Measurements from ENCODE around the gene PIGK. TPM values are rescaled to one million over a fixed set of nuclear protein-coding genes. Genes with fewer than 3 reads are reported as not detected.

The PIGK gene
- total and polyA plus RNA-seq, 2 of the 4 experiments (the other 2 are of a cell fraction) = 15.6 to 21.2 TPM

- Histone ChIP-seq H3K9me1 (ENCODE audit: insufficient read depth, low read length) (no peaks in the 10 kb centered on the region), H3K23ac (ENCODE audit: low read depth, low read length) (peak overlapping the region; percentile 68; the same call in 1 of the 2 replicates), H2AK9ac (replicated peaks; ENCODE audit: low read depth, low read length, poor library complexity) (no peak overlapping the region), H3K4ac (ENCODE audit: low read depth, low read length) (peak overlapping the region; percentile 51; the same call in 1 of the 2 replicates), H3K27me3 (ENCODE audit: control insufficient read depth, insufficient read depth, low read length) (no peaks in the 10 kb centered on the region), H2AFZ (replicated peaks; ENCODE audit: low read length, poor library complexity) (no peak overlapping the region), H3K14ac (replicated peaks; ENCODE audit: low read depth, low read length) (peak overlapping the region; percentile 8; the same call in 1 of the 2 replicates), H2BK5ac (ENCODE audit: low read depth, low read length, poor library complexity, severe bottlenecking) (peak overlapping the region; percentile 50), H2BK15ac (ENCODE audit: low read depth, low read length) (peak overlapping the region; percentile 52; the same call in 1 of the 3 replicates), H2AK5ac (ENCODE audit: low read depth, low read length) (0 out of 2 replicates have a peak overlapping the region, but pooled peaks have one; percentile 54), H3K18ac (ENCODE audit: low read depth, low read length) (no peak overlapping the region), H3K4me1 (ENCODE audit: control insufficient read depth, insufficient read depth, low read length) (no peaks in the 10 kb centered on the region), H2BK120ac (ENCODE audit: low read depth, low read length) (peak overlapping the region; percentile 86), H3K79me1 (ENCODE audit: low read depth in 1 of 2, low read length in 2 of 2) (no peaks in the 10 kb centered on the region), H4K5ac (ENCODE audit: low read depth, low read length) (no peak overlapping the region), H3K4me2 (ENCODE audit: low read depth, low read length) (no peak overlapping the region), H3K9me3 (ENCODE audit: control insufficient read depth, insufficient read depth, low read length) (no peaks in the 10 kb centered on the region), H3K27ac (ENCODE audit: insufficient read depth, low read length) (no peak overlapping the region), H4K20me1 (ENCODE audit: insufficient read depth, low read length) (no peaks in the 10 kb centered on the region), H3K56ac (ENCODE audit: extremely low read depth, insufficient read depth, low read length) (no peak overlapping the region; the same call in 1 of the 2 replicates), H3K4me3 (ENCODE audit: insufficient read depth, low read depth, low read length) (no peak overlapping the region), H2BK20ac (ENCODE audit: low read depth, low read length) (peak overlapping the region; percentile 95), H4K91ac (ENCODE audit: insufficient read depth, low read depth, low read length) (peak overlapping the region; percentile 70; the same call in 1 of the 2 replicates), H4K8ac (ENCODE audit: low read depth in 2 of 2, low read length in 2 of 2) (0 out of 4 replicates have a peak overlapping the region, but pooled peaks of 1 of the 2 experiments have one; percentile 43), H3K9ac (ENCODE audit: low read depth, low read length) (no peak overlapping the region), H3K36me3 (ENCODE audit: control insufficient read depth, insufficient read depth, low read length) (no peaks in the 10 kb centered on the region)
- intact Hi-C loops (cut with micrococcal nuclease) = loop anchor here (10.0 kb wide), 2 partner anchors 175 to 705 kb away; partner anchors contain the start of gene ST6GALNAC5
- dilution Hi-C loops (cut with HindIII; ENCODE audit: low sequenced_read_pairs, unreplicated experiment) = no loop called here
- BruUV-seq (replicated peaks) = no TSS peak
- WGBS, 2 experiments (ENCODE audit: extremely low coverage in 2 of 2, insufficient read length in 1 of 2) = no CpG with 5 or more reads among the region's 8 CpGs
- in situ Hi-C loops (cut with MboI; ENCODE audit: low sequenced_read_pairs) = no loop called here
- DNase-seq (peak; percentile 95), ATAC-seq (ENCODE audit: low read depth) (peak; percentile 97)
- no peak for TF ChIP-seq MAFK (IDR thresholded peaks at IDR 0.05; ENCODE audit: low read depth, low read length)
- TF ChIP-seq RCOR1 (IDR thresholded peaks at IDR 0.05; ENCODE audit: insufficient replicate concordance, low read length) = peak; percentile 88
- TF ChIP-seq RFX5 (IDR thresholded peaks at IDR 0.05; ENCODE audit: low read depth, low read length) = no peak
- TF ChIP-seq RAD21 (IDR thresholded peaks at IDR 0.05; ENCODE audit: low read length) = no peak
- TF ChIP-seq, protein P1, sequence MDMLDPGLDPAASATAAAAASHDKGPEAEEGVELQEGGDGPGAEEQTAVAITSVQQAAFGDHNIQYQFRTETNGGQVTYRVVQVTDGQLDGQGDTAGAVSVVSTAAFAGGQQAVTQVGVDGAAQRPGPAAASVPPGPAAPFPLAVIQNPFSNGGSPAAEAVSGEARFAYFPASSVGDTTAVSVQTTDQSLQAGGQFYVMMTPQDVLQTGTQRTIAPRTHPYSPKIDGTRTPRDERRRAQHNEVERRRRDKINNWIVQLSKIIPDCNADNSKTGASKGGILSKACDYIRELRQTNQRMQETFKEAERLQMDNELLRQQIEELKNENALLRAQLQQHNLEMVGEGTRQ (IDR thresholded peaks at IDR 0.05; ENCODE audit: low read depth, low read length) = no peak
- TF ChIP-seq NFE2L2 (IDR thresholded peaks at IDR 0.05; ENCODE audit: low read depth, low read length) = no peak
- no peak for TF ChIP-seq MAZ (IDR thresholded peaks at IDR 0.05; ENCODE audit: borderline replicate concordance, low read depth, low read length)
- no peak for TF ChIP-seq POLR2A (IDR thresholded peaks at IDR 0.05; ENCODE audit: low read depth, low read length)
- peak; percentile 92 for TF ChIP-seq FOS (IDR thresholded peaks at IDR 0.05; ENCODE audit: low read depth, low read length)
- peak; percentile 45 for TF ChIP-seq BHLHE40 (IDR thresholded peaks at IDR 0.05; ENCODE audit: low read depth, low read length)
- TF ChIP-seq CHD1 (IDR thresholded peaks at IDR 0.05; ENCODE audit: low read depth, low read length) = no peak
- TF ChIP-seq ELK1 (IDR thresholded peaks at IDR 0.05; ENCODE audit: borderline replicate concordance, low read depth, low read length) = no peak
- peak; percentile 94 for TF ChIP-seq CEBPB (IDR thresholded peaks at IDR 0.05; ENCODE audit: low read depth, low read length)
- no peak for TF ChIP-seq MXI1 (IDR thresholded peaks at IDR 0.05; ENCODE audit: borderline replicate concordance, low read depth, low read length)
- no peak for TF ChIP-seq CTCF (conservative IDR thresholded peaks at IDR 0.05; ENCODE audit: low read depth, low read length)
- TF ChIP-seq SMC3 (IDR thresholded peaks at IDR 0.05; ENCODE audit: low read depth, low read length) = no peak
- POLR2A ChIA-PET (ENCODE audit: unreplicated experiment) = no interaction called here
- CTCF ChIA-PET = no interaction called here
These were observed 179.5 kb downstream of the PIGK start for GRCh38 chr1:77039739-77040138.

All from IMR-90 (cell line).